ENCODE results near the gene TFR2.

DNA sequence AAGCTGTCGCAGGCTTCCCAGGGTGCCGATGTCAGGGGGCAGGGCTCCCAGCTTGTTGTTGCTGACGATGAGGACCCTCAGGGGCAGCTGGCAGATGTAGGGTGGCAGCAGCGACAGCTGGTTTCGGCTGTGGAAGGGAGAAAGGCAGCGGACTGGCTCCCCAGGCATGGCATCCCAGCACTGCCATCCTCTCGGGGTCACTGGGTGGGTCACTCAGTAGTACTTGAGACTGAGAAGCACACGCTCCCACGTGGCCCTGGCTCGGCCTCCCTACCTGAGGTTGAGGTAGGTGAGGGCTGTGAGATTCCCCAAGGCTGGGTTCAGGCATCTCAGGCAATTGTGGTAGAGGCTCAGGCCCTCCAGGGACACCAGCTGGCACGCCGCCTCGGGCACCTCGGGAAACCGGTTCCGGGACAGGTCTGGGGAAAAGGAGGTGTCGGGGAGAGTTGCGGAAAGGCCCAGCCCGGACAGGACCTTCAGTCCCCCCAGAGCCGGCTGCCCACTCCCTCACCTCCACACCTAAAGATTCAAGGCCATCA lies 59.2 kb downstream of the TFR2 start:
- TF ChIP-seq, protein P1, sequence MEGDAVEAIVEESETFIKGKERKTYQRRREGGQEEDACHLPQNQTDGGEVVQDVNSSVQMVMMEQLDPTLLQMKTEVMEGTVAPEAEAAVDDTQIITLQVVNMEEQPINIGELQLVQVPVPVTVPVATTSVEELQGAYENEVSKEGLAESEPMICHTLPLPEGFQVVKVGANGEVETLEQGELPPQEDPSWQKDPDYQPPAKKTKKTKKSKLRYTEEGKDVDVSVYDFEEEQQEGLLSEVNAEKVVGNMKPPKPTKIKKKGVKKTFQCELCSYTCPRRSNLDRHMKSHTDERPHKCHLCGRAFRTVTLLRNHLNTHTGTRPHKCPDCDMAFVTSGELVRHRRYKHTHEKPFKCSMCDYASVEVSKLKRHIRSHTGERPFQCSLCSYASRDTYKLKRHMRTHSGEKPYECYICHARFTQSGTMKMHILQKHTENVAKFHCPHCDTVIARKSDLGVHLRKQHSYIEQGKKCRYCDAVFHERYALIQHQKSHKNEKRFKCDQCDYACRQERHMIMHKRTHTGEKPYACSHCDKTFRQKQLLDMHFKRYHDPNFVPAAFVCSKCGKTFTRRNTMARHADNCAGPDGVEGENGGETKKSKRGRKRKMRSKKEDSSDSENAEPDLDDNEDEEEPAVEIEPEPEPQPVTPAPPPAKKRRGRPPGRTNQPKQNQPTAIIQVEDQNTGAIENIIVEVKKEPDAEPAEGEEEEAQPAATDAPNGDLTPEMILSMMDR (IDR thresholded peaks at IDR 0.05): no peak
- TF ChIP-seq POLR2A (IDR thresholded peaks at IDR 0.05): no peak

All from heart left ventricle (tissue), 13 donors.